GM12878 (cell line): Measurements from ENCODE around the gene SH2B2. TPM values are rescaled to one million over a fixed set of nuclear protein-coding genes. Genes with fewer than 3 reads are reported as not detected.
A peak's percentile ranks its signal among the peaks of the same experiment; 100 is the strongest.

Source experiments
- ATAC-seq: fragments of 200-7000 bp; cut with Tn5 transposase; 3 replicates; pipeline ENCODE4 v1.9.1; 2020; ENCODE audit warnings: mild to moderate bottlenecking, moderate library complexity
- BruUV-seq: library from RNA; stranded (reverse); fragments of 400-500 nt; replicated peaks from 2 replicates; lab custom pipeline; 2021; lab: Mats Ljungman, UMichigan
- CTCF ChIA-PET: fragments of 300-600 bp; sonication (Branson Sonifier 250); formaldehyde crosslinking; extraction: SDS; loops from one replicate; lab custom pipeline; 2021; ENCODE audit warnings: inconsistent platforms; lab: Yijun Ruan, JAX
- POLR2A ChIA-PET: fragments of 350-600 bp; formaldehyde crosslinking; extraction: SDS; loops from one replicate; lab custom pipeline; 2021; ENCODE audit warnings: inconsistent platforms; lab: Charles Lee
- RAD21 ChIA-PET: fragments of 300-600 bp; sonication (Branson Sonifier 250); formaldehyde crosslinking; loops from one replicate; lab custom pipeline; 2023; ENCODE audit warnings: antibody characterized with exemption; ENCODE audit not compliant: unreplicated experiment; lab: Charles Lee
- SMC1A ChIA-PET: fragments of 300-600 bp; sonication (Branson Sonifier 250); formaldehyde crosslinking; loops from one replicate; lab custom pipeline; 2023; ENCODE audit not compliant: unreplicated experiment, uncharacterized antibody; lab: Charles Lee
- DNase-seq: peaks from one replicate; pipeline ENCODE4 v3.0.0-alpha.2; 2011; ENCODE audit warnings: low read depth, low spot score
- FAIRE-seq: peaks from 3 replicates; lab custom pipeline; 2011; peaks lifted over from hg19 to GRCh38; lab: Jason Lieb, UNC
- H2AFZ ChIP-seq: 2 replicates; pipeline ENCODE4 v1.6.0; 2011; ENCODE audit warnings: low read depth, low read length, control low read depth; ENCODE audit not compliant: control insufficient read depth
- H3K27ac ChIP-seq: 2 replicates; pipeline ENCODE4 v1.5.1; 2011; ENCODE audit warnings: control low read depth; ENCODE audit not compliant: control insufficient read depth, insufficient read depth
- H3K27me3 ChIP-seq, 2 experiments: replicated peaks in 1 of 2; 2 replicates each; pipeline versions ENCODE4 v1.6.0 to v1.6.1; 2011; ENCODE audit warnings: low read length in 1 of 2; ENCODE audit not compliant: control insufficient read depth in 2 of 2, insufficient read depth in 2 of 2
- H3K36me3 ChIP-seq, 2 experiments: 2 replicates each; pipeline ENCODE4 v1.5.1; 2011; ENCODE audit warnings: low read length in 1 of 2; ENCODE audit not compliant: control insufficient read depth in 2 of 2, insufficient read depth in 2 of 2
- H3K4me1 ChIP-seq: 2 replicates; pipeline ENCODE4 v1.6.1; 2011; ENCODE audit warnings: mild to moderate bottlenecking, low read length, moderate library complexity, mixed read lengths; ENCODE audit not compliant: control insufficient read depth, insufficient read depth
- H3K4me2 ChIP-seq: 2 replicates; pipeline ENCODE4 v1.6.0; 2011; ENCODE audit warnings: control low read depth; ENCODE audit not compliant: control insufficient read depth, insufficient read depth
- H3K4me3 ChIP-seq: fragments of 200-600 bp; sonication (generic); 2 replicates; pipeline ENCODE4 v1.5.1; 2016
- H3K79me2 ChIP-seq: 2 replicates; pipeline ENCODE4 v1.6.0; 2011; ENCODE audit warnings: low read length; ENCODE audit not compliant: control insufficient read depth, insufficient read depth
- H3K9ac ChIP-seq: 2 replicates; pipeline ENCODE4 v1.8.0; 2011; ENCODE audit warnings: low read length, control low read depth, mixed read lengths; ENCODE audit not compliant: control insufficient read depth, insufficient read depth
- H3K9me3 ChIP-seq: replicated peaks from 3 replicates; pipeline ENCODE4 v1.5.1; 2011; ENCODE audit warnings: mild to moderate bottlenecking, low read length; ENCODE audit not compliant: control insufficient read depth, insufficient read depth
- H4K20me1 ChIP-seq: 2 replicates; pipeline ENCODE4 v1.6.0; 2011; ENCODE audit not compliant: control insufficient read depth, insufficient read depth
- CREM ChIP-seq: IDR thresholded peaks from 2 replicates; pipeline ENCODE4 v1.6.1; 2014; ENCODE audit warnings: antibody characterized with exemption, low read depth
- SIN3A ChIP-seq: IDR thresholded peaks from 2 replicates; pipeline ENCODE4 v1.6.1; 2012; ENCODE audit warnings: low read depth, low read length, improper control_type of control experiment
- TBL1XR1 ChIP-seq: IDR thresholded peaks from 2 replicates; pipeline ENCODE4 v1.6.1; 2012; ENCODE audit warnings: low read depth, low read length, improper control_type of control experiment
- TCF12 ChIP-seq: IDR thresholded peaks from 2 replicates; pipeline ENCODE4 v1.6.1; 2011; ENCODE audit warnings: low read depth, mild to moderate bottlenecking, low read length
- ZBTB4 ChIP-seq: fragments of 450-650 bp; formaldehyde crosslinking; IDR thresholded peaks from 2 replicates; pipeline ENCODE4 v1.4.0; 2022; ENCODE audit warnings: mild to moderate bottlenecking, moderate library complexity
- ZNF687 ChIP-seq: fragments of 450-650 bp; IDR thresholded peaks from 2 replicates; pipeline ENCODE4 v1.6.1; 2017; ENCODE audit warnings: mild to moderate bottlenecking, moderate library complexity
- WGBS: methylation state at CpG from one replicate; pipeline ENCODE4 v1.1.6; 2016; ENCODE audit warnings: low lambda C conversion rate; ENCODE audit not compliant: insufficient replicate concordance, insufficient coverage; ENCODE audit errors: missing lambda C conversion rate; 5-methylcytosine and 5-hydroxymethylcytosine counted together
- in situ Hi-C: fragments of 300-500 bp; cut with MboI; formaldehyde crosslinking; loops from 9 replicates; pipeline ENCODE4 v1.14.3; 2018; ENCODE audit warnings: mixed read lengths
- intact Hi-C: fragments of 100-400 bp; cut with micrococcal nuclease; formaldehyde crosslinking; loops from one replicate; pipeline ENCODE4 v1.14.2; 2022; ENCODE audit not compliant: unreplicated experiment
- polyA plus RNA-seq, 11 experiments: library from polyadenylated mRNA; depleted of rRNA in 4 of 11; unstranded in 6 of 11; stranded (reverse) in 5 of 11; fragments of >200 nt; fragmentation: Nextera tagmentation in 4 of 11; fragmentation: Illumina TruSeq in 1 of 11; extraction: Ambion mirVana in 4 of 11; extraction: Trizol in 1 of 11; gene quantifications; 1 replicate in 1 of 11; 2 replicates in 10 of 11; pipeline versions ENCODE4 v1.2.1 to v1.2.3, GENCODE V29; 2011 to 2016; ENCODE audit warnings: inconsistent platforms in 2 of 11, missing spikeins in 2 of 11, low read depth in 1 of 11
- total RNA-seq, 4 experiments: library from RNA; depleted of rRNA in 3 of 4; stranded (reverse); fragments of >200 nt in 3 of 4; fragmentation: Illumina TruSeq in 1 of 4; extraction: Trizol in 1 of 4; gene quantifications; 2 replicates each; pipeline versions ENCODE4 v1.2.1 to v1.2.3, GENCODE V29; 2013 to 2021
- TF ChIP-seq, protein P1 (sequence below): fragments of 450-650 bp; IDR thresholded peaks from 2 replicates; pipeline ENCODE4 v1.6.1; 2017; ENCODE audit warnings: low read depth, mild to moderate bottlenecking, moderate library complexity
- TF ChIP-seq, protein P2 (sequence below): fragments of 450-650 bp; formaldehyde crosslinking; IDR thresholded peaks from 2 replicates; pipeline ENCODE4 v1.5.0; 2022; ENCODE audit warnings: mild to moderate bottlenecking, missing genetic modification characterization

SH2B2 gene
- total and polyA plus RNA-seq, 10 of the 15 experiments (the other 5 are each of a cell fraction or from before 2014, with no cell fraction given): 0.13 to 55.1 (median 7.4) TPM; not detected in 1

- intact Hi-C loops: loop anchor here (1.0 kb wide), 1 partner anchor 16 kb away; no protein-coding TSS in a partner anchor
- POLR2A ChIA-PET: interaction anchor here (0.6 to 1.6 kb wide), 4 partner anchors 11 to 135 kb away, joined by 3 to 10 read pairs (median 5); no protein-coding TSS in a partner anchor
- SMC1A ChIA-PET: interaction anchor here (1.2 to 6.8 kb wide), 8 partner anchors 12 to 133 kb away, joined by 3 to 91 read pairs (median 5); no protein-coding TSS in a partner anchor
- 0% methylated on average over 18 of the region's 18 CpGs for WGBS
- in situ Hi-C loops: no loop called here
- peak overlapping the region; percentile 94 for H3K4me2 ChIP-seq
- peaks cover 84% of the 10 kb centered on the region for H3K79me2 ChIP-seq
- peak overlapping the region; percentile 75 for H3K27ac ChIP-seq
- RAD21 ChIA-PET: interaction anchor here (0.6 to 6.0 kb wide), 9 partner anchors 9 to 134 kb away, joined by 3 to 121 read pairs (median 4); partner anchors contain the start of gene PRKRIP1
- H3K9me3 ChIP-seq: no peaks in the 10 kb centered on the region
- H3K27me3 ChIP-seq: no peaks in the 10 kb centered on the region
- peaks cover 65% of the 10 kb centered on the region for H3K4me1 ChIP-seq
- FAIRE-seq (peak; percentile 95), DNase-seq (peak; percentile 90), ATAC-seq (peak; percentile 53)
- H3K36me3 ChIP-seq: peaks cover 0 to 3% of the 10 kb centered on the region in 2 experiments; a peak in 2 of 4 replicates
- peak overlapping the region; percentile 63 for H3K9ac ChIP-seq
- CTCF ChIA-PET: interaction anchor here (0.6 to 5.7 kb wide), 7 partner anchors 14 to 1567 kb away, joined by 3 to 62 read pairs (median 3); partner anchors contain the start of gene PRKRIP1
- no peaks in the 10 kb centered on the region; the same call in 1 of the 2 replicates for H4K20me1 ChIP-seq
- peak overlapping the region; percentile 57 for H3K4me3 ChIP-seq
- H2AFZ ChIP-seq: no peak overlapping the region
- BruUV-seq: no TSS peak
- TF ChIP-seq ZNF687 (peak; percentile 20; the same call in 1 of the 2 replicates), CREM (peak; percentile 66; the same call in 1 of the 2 replicates), TCF12 (peak; percentile 75), SIN3A (no peak), ZBTB4 (CRISPR knock-in tag) (no peak), TBL1XR1 (peak; percentile 87)
- TF ChIP-seq, protein P1, sequence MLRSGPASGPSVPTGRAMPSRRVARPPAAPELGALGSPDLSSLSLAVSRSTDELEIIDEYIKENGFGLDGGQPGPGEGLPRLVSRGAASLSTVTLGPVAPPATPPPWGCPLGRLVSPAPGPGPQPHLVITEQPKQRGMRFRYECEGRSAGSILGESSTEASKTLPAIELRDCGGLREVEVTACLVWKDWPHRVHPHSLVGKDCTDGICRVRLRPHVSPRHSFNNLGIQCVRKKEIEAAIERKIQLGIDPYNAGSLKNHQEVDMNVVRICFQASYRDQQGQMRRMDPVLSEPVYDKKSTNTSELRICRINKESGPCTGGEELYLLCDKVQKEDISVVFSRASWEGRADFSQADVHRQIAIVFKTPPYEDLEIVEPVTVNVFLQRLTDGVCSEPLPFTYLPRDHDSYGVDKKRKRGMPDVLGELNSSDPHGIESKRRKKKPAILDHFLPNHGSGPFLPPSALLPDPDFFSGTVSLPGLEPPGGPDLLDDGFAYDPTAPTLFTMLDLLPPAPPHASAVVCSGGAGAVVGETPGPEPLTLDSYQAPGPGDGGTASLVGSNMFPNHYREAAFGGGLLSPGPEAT: peak; percentile 83
- TF ChIP-seq, protein P2, sequence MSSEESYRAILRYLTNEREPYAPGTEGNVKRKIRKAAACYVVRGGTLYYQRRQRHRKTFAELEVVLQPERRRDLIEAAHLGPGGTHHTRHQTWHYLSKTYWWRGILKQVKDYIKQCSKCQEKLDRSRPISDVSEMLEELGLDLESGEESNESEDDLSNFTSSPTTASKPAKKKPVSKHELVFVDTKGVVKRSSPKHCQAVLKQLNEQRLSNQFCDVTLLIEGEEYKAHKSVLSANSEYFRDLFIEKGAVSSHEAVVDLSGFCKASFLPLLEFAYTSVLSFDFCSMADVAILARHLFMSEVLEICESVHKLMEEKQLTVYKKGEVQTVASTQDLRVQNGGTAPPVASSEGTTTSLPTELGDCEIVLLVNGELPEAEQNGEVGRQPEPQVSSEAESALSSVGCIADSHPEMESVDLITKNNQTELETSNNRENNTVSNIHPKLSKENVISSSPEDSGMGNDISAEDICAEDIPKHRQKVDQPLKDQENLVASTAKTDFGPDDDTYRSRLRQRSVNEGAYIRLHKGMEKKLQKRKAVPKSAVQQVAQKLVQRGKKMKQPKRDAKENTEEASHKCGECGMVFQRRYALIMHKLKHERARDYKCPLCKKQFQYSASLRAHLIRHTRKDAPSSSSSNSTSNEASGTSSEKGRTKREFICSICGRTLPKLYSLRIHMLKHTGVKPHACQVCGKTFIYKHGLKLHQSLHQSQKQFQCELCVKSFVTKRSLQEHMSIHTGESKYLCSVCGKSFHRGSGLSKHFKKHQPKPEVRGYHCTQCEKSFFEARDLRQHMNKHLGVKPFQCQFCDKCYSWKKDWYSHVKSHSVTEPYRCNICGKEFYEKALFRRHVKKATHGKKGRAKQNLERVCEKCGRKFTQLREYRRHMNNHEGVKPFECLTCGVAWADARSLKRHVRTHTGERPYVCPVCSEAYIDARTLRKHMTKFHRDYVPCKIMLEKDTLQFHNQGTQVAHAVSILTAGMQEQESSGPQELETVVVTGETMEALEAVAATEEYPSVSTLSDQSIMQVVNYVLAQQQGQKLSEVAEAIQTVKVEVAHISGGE: no peak
These were observed 4.6 kb downstream of the SH2B2 start for GRCh38 chr7:102291056-102291915.
